ENCODE results near the gene PTPN11. TPM values are rescaled to one million over a fixed set of nuclear protein-coding genes. Genes with fewer than 3 reads are reported as not detected.

PTPN11 gene
- total RNA-seq, 1 experiment from 2014 or later = 121 TPM

DNA sequence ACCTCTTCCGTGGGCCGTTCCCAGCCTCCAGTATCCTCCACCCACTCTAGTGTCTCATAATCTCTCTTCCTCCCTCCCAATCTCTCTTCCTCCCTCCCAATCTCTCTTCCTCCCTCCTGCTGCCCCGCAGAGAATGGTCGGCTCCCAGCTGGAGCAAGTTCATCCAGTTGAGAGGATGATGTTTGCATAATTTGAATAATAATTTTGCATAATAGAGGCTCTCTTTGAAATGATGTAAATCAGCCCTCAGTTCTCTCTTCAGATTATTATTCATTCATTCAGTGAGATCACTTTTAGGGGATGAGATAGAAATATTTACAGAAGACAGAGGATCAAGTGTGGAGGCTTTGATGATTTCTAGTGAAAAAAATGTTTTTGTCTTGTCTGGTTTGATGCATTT is 125.0 kb downstream of the PTPN11 start:
- Histone ChIP-seq H3K27ac (ENCODE audit: low read length) (no peak overlapping the region), H3K9ac (ENCODE audit: low read length) (no peak overlapping the region), H3K36me3 (ENCODE audit: low read depth, low read length) (no peaks in the 10 kb centered on the region), H3K4me3 (ENCODE audit: low read length) (no peak overlapping the region), H3K79me2 (ENCODE audit: low read length) (no peaks in the 10 kb centered on the region), H3K4me1 (ENCODE audit: insufficient read depth, low read length) (no peaks in the 10 kb centered on the region), H3K4me2 (ENCODE audit: low read length) (no peak overlapping the region), H3K9me2 (replicated peaks; ENCODE audit: low read length) (no peaks in the 10 kb centered on the region), H4K20me1 (ENCODE audit: low read length) (no peaks in the 10 kb centered on the region), H3F3A (ENCODE audit: low read length, unreplicated experiment) (no peaks in the 10 kb centered on the region), H3K27me3 (ENCODE audit: low read length) (peaks cover 21% of the 10 kb centered on the region; the same call in 1 of the 2 replicates), H2AFZ (ENCODE audit: low read length) (no peak overlapping the region), H3K9me3 (ENCODE audit: low read length) (no peaks in the 10 kb centered on the region)
- TF ChIP-seq EZH2 (IDR thresholded peaks at IDR 0.05; ENCODE audit: low read length, unreplicated experiment) = no peak
- TF ChIP-seq, protein P1, sequence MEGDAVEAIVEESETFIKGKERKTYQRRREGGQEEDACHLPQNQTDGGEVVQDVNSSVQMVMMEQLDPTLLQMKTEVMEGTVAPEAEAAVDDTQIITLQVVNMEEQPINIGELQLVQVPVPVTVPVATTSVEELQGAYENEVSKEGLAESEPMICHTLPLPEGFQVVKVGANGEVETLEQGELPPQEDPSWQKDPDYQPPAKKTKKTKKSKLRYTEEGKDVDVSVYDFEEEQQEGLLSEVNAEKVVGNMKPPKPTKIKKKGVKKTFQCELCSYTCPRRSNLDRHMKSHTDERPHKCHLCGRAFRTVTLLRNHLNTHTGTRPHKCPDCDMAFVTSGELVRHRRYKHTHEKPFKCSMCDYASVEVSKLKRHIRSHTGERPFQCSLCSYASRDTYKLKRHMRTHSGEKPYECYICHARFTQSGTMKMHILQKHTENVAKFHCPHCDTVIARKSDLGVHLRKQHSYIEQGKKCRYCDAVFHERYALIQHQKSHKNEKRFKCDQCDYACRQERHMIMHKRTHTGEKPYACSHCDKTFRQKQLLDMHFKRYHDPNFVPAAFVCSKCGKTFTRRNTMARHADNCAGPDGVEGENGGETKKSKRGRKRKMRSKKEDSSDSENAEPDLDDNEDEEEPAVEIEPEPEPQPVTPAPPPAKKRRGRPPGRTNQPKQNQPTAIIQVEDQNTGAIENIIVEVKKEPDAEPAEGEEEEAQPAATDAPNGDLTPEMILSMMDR (conservative IDR thresholded peaks at IDR 0.05; ENCODE audit: low read depth, low read length) = no peak
- ChIA-PET CTCF (no interaction called here), POLR2A (ENCODE audit: unreplicated experiment) (interaction anchor here (0.6 kb wide), 1 partner anchor 295 kb away, joined by 3 read pairs; no protein-coding TSS in a partner anchor)
- no TSS peak for BruUV-seq (replicated peaks)
- intact Hi-C loops (cut with micrococcal nuclease) = no loop called here
- DNase-seq = no peak
- no peak for ATAC-seq

DNA sequence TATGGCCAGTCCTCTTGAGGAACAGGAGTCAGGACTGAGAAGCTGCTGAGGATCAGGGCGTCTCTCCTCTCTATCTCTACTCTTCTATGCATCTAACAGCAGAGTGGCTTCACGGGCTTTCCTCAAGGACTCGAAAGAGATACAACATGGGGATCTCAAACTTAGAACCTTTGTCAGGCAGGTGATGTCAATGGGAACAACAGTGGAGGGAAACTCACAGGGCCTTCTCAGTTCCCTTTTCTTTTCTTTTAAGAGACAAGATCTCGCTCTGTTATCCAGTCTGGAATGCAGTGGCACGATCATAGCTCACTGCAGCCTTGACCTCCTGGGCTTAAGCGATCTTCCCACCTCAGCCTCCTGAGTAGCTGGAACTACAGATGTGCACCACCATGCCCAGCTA is 127.6 kb downstream of the PTPN11 start:
- H3K4me2 ChIP-seq (ENCODE audit: low read length) = no peak overlapping the region
- BruUV-seq (replicated peaks) = no TSS peak
- intact Hi-C loops (cut with micrococcal nuclease) = no loop called here
- no peaks in the 10 kb centered on the region for H3K79me2 ChIP-seq (ENCODE audit: low read length)
- no peak for TF ChIP-seq EZH2phosphoT487 (IDR thresholded peaks at IDR 0.05; ENCODE audit: borderline replicate concordance, low read length)
- TF ChIP-seq EZH2 (IDR thresholded peaks at IDR 0.05; ENCODE audit: low read length, unreplicated experiment) = no peak
- TF ChIP-seq, protein P1 (conservative IDR thresholded peaks at IDR 0.05; ENCODE audit: low read depth, low read length) = no peak
- no peak for DNase-seq
- CTCF ChIA-PET = no interaction called here
- no peaks in the 10 kb centered on the region for H3K4me1 ChIP-seq (ENCODE audit: insufficient read depth, low read length)
- no peaks in the 10 kb centered on the region for H3K36me3 ChIP-seq (ENCODE audit: low read depth, low read length)
- H3K9me2 ChIP-seq (replicated peaks; ENCODE audit: low read length) = no peaks in the 10 kb centered on the region
- peaks cover 36% of the 10 kb centered on the region for H3K27me3 ChIP-seq (ENCODE audit: low read length)
- no peaks in the 10 kb centered on the region for H3K9me3 ChIP-seq (ENCODE audit: low read length)
- H3F3A ChIP-seq (ENCODE audit: low read length, unreplicated experiment) = no peaks in the 10 kb centered on the region
- no peak overlapping the region for H3K4me3 ChIP-seq (ENCODE audit: low read length)
- ATAC-seq = no peak
- no peaks in the 10 kb centered on the region for H4K20me1 ChIP-seq (ENCODE audit: low read length)
- no peak overlapping the region for H3K27ac ChIP-seq (ENCODE audit: low read length)
- no peak overlapping the region for H3K9ac ChIP-seq (ENCODE audit: low read length)
- POLR2A ChIA-PET (ENCODE audit: unreplicated experiment) = no interaction called here
- H2AFZ ChIP-seq (ENCODE audit: low read length) = no peak overlapping the region

DNA sequence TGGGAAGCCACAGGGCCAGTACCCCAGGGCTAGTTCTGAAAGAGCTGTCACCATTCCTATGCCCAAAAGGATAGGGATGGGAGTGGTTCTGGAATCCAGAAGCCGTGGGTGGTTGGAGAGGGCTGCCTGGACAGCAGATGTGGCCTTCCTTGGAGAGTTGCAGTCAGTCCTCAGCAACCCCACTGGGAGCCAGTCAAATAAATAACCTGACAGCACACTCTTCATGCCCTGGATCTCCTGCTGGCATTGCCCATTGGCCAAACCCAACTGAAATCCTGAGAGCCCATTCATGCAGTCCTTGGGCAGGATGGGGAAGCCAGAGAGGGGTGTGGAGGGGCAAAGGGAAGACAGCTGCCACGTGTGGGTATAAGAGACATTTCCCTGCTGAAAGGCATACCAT is 128.2 kb downstream of the PTPN11 start:
- H3K4me3 ChIP-seq (ENCODE audit: low read length) = no peak overlapping the region
- no TSS peak for BruUV-seq (replicated peaks)
- peaks cover 41% of the 10 kb centered on the region for H3K27me3 ChIP-seq (ENCODE audit: low read length)
- no peak overlapping the region for H3K27ac ChIP-seq (ENCODE audit: low read length)
- no peak for TF ChIP-seq EZH2phosphoT487 (IDR thresholded peaks at IDR 0.05; ENCODE audit: borderline replicate concordance, low read length)
- TF ChIP-seq EZH2 (IDR thresholded peaks at IDR 0.05; ENCODE audit: low read length, unreplicated experiment) = no peak
- TF ChIP-seq, protein P1 (conservative IDR thresholded peaks at IDR 0.05; ENCODE audit: low read depth, low read length) = no peak
- H3K36me3 ChIP-seq (ENCODE audit: low read depth, low read length) = no peaks in the 10 kb centered on the region
- no peak for ATAC-seq
- ChIA-PET CTCF (no interaction called here), POLR2A (ENCODE audit: unreplicated experiment) (no interaction called here)
- no peak overlapping the region for H3K9ac ChIP-seq (ENCODE audit: low read length)
- H3K4me2 ChIP-seq (ENCODE audit: low read length) = no peak overlapping the region
- no peaks in the 10 kb centered on the region for H3F3A ChIP-seq (ENCODE audit: low read length, unreplicated experiment)
- no peak for DNase-seq
- H3K9me3 ChIP-seq (ENCODE audit: low read length) = no peaks in the 10 kb centered on the region
- no peaks in the 10 kb centered on the region for H3K9me2 ChIP-seq (replicated peaks; ENCODE audit: low read length)
- H4K20me1 ChIP-seq (ENCODE audit: low read length) = no peaks in the 10 kb centered on the region
- H2AFZ ChIP-seq (ENCODE audit: low read length) = no peak overlapping the region
- no peaks in the 10 kb centered on the region for H3K79me2 ChIP-seq (ENCODE audit: low read length)
- H3K4me1 ChIP-seq (ENCODE audit: insufficient read depth, low read length) = no peaks in the 10 kb centered on the region
- intact Hi-C loops (cut with micrococcal nuclease) = no loop called here

Data from PC-3 (cell line).